Fibroblast of the aortic adventitia (primary cell): ENCODE results near the gene MYH10. TPM values are rescaled to one million over a fixed set of nuclear protein-coding genes. Genes with fewer than 3 reads are reported as not detected.

Experiments
- DNase-seq: peaks from one replicate; pipeline ENCODE4 v3.0.0-alpha.2; 2010; ENCODE audit warnings: low read depth
- H3K4me3 ChIP-seq: 2 replicates; pipeline ENCODE4 v1.5.1; 2011; ENCODE audit warnings: low read depth, mild to moderate bottlenecking, control low read depth, low read length, moderate library complexity
- total RNA-seq: library from RNA; depleted of rRNA; stranded (reverse); fragments of >200 nt; gene quantifications from 2 replicates; pipeline ENCODE4 v1.2.3, GENCODE V29; 2012; ENCODE audit warnings: low replicate concordance
- TF ChIP-seq, protein P1 (sequence below): IDR thresholded peaks from 2 replicates; pipeline ENCODE4 v1.5.1; 2011; ENCODE audit warnings: mild to moderate bottlenecking, low read length, control low read depth, inconsistent platforms; ENCODE audit not compliant: insufficient read depth

The MYH10 gene
- total RNA-seq, 1 donor: 85.7 TPM

- TF ChIP-seq, protein P1, sequence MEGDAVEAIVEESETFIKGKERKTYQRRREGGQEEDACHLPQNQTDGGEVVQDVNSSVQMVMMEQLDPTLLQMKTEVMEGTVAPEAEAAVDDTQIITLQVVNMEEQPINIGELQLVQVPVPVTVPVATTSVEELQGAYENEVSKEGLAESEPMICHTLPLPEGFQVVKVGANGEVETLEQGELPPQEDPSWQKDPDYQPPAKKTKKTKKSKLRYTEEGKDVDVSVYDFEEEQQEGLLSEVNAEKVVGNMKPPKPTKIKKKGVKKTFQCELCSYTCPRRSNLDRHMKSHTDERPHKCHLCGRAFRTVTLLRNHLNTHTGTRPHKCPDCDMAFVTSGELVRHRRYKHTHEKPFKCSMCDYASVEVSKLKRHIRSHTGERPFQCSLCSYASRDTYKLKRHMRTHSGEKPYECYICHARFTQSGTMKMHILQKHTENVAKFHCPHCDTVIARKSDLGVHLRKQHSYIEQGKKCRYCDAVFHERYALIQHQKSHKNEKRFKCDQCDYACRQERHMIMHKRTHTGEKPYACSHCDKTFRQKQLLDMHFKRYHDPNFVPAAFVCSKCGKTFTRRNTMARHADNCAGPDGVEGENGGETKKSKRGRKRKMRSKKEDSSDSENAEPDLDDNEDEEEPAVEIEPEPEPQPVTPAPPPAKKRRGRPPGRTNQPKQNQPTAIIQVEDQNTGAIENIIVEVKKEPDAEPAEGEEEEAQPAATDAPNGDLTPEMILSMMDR: no peak
- peak; percentile 89 for DNase-seq
Observed at GRCh38 chr17:8611619-8612298, 18.8 kb downstream of the MYH10 start.

GRCh38 chr17:8611137-8611536 is 19.4 kb downstream of the MYH10 start:
- DNase-seq: peak; percentile 74
- peak overlapping the region; percentile 45 for H3K4me3 ChIP-seq
- TF ChIP-seq, protein P1: no peak

More at GRCh38 chr17:8611619-8612298, 18.8 kb downstream of the MYH10 start:
- peak overlapping the region; percentile 19 for H3K4me3 ChIP-seq

DNA sequence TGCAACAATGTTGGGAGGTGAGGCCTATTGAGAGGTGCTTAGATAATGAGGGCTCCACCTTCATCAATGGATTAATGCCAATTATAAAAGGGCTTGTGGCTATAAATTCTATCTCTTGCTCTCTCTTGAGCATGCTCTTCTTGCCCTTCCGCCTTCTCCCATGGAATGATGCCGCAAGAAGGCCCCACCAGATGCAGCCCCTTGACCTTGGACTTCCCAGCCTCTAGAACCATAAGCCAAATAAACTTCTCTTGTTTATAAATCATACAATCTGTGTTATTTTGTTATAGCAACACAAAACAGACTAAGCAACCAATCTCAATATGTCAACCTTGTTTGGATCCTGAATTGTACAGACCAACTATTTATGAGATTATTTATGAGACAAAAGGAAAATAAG is 20.0 kb downstream of the MYH10 start:
- TF ChIP-seq, protein P1: no peak
- no peak overlapping the region for H3K4me3 ChIP-seq
- DNase-seq: no peak

DNA sequence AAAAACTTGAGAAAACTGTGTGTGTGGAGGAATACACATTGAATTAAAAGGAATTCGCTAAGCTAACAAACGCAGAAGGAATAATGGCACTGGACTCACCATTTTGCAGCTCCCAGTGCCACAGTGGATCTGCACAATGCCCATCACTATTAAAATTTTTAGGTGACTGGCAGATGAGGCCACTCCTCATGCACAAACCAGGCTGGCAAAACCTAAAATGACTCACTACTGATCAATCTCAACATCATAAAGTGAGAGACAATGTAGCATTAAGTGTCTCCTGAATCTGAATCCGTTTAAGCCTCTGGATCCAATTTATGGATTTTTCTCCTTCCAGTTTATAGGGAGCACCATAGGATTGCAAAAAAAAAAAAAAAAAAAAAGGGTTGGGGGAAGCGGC is 20.6 kb downstream of the MYH10 start:
- H3K4me3 ChIP-seq: no peak overlapping the region
- DNase-seq: no peak
- TF ChIP-seq, protein P1: no peak

DNA sequence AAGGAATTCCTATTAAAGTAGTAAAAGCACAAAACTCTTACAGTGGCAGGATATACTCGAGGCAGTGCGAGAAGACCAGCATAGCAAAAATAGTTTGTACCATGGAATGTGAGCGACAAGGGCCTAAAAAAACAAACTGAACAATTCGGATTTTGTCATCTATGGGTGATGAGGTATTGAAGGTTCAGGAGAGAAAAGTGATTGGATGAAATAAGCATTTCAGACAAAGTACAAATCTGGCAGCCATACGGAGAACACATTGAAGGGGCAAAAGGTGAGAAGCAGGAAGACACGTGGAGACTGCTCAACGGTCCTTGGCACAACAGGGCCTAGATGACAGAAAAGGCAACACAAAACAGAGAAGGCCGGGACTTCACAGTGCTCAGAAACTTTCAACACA is 22.5 kb downstream of the MYH10 start:
- no peak for DNase-seq
- TF ChIP-seq, protein P1: no peak
- H3K4me3 ChIP-seq: no peak overlapping the region

DNA sequence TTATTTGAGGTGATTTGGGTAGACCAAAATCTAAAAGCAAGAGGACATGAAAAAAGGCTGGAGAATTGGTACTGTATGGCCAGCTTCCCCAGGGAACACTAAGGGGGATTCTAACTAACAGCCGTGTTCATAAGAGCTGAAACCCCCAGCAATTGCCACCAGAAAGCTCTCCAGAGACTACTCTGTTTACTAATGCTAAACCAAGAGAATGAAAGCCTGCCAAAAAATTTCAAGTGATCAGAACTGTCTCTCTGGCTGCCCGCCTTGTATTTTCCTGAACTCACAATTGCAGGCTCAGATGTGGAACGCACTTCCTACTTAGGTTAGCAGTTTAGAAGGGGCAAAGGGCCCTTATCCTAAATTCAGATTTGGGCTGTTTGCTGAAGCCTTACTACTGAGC is 24.1 kb downstream of the MYH10 start:
- TF ChIP-seq, protein P1: no peak
- H3K4me3 ChIP-seq: no peak overlapping the region
- no peak for DNase-seq

GRCh38 chr17:8602679-8603078 is 27.8 kb downstream of the MYH10 start:
- TF ChIP-seq, protein P1: no peak
- H3K4me3 ChIP-seq: no peak overlapping the region
- no peak for DNase-seq
